ENCODE results near the gene EHF. TPM values are rescaled to one million over a fixed set of nuclear protein-coding genes. Genes with fewer than 3 reads are reported as not detected.

The EHF gene
- total and polyA plus RNA-seq, 2 of the 13 experiments (the other 11 are each of a cell fraction or from before 2014, with no cell fraction given), result 0.04 to 0.46 TPM

GRCh38 chr11:34654483-34655334 is 33.8 kb downstream of the EHF start (continued):
- TF ChIP-seq KIAA2018 (CRISPR knock-in tag; IDR thresholded peaks at IDR 0.05; ENCODE audit: borderline replicate concordance), result no peak
- TF ChIP-seq FOXJ3 (CRISPR knock-in tag; IDR thresholded peaks at IDR 0.05; ENCODE audit: borderline replicate concordance), result peak; percentile 92
- no peak for TF ChIP-seq ZNF883 (CRISPR knock-in tag; IDR thresholded peaks at IDR 0.05; ENCODE audit: not compliant biosample characterization)
- TF ChIP-seq ZNF776 (CRISPR knock-in tag; IDR thresholded peaks at IDR 0.05), result no peak
- no peak for TF ChIP-seq KDM5B (CRISPR knock-in tag; IDR thresholded peaks at IDR 0.05; ENCODE audit: borderline replicate concordance)
- no peak for TF ChIP-seq GLI4 (CRISPR knock-in tag; IDR thresholded peaks at IDR 0.05; ENCODE audit: borderline replicate concordance)
- TF ChIP-seq ONECUT2 (CRISPR knock-in tag; IDR thresholded peaks at IDR 0.05), result peak; percentile 22; the same call in 1 of the 2 replicates
- no peak for TF ChIP-seq ZNF501 (CRISPR knock-in tag; IDR thresholded peaks at IDR 0.05)
- no peak for TF ChIP-seq ZNF687 (CRISPR knock-in tag; IDR thresholded peaks at IDR 0.05)
- no peak for TF ChIP-seq ZNF460 (CRISPR knock-in tag; IDR thresholded peaks at IDR 0.05; ENCODE audit: borderline replicate concordance)
- peak; percentile 74 for TF ChIP-seq NR2F6 (IDR thresholded peaks at IDR 0.05)
- peak; percentile 94 for TF ChIP-seq NR2F6 (CRISPR knock-in tag; IDR thresholded peaks at IDR 0.05)
- peak; percentile 48; the same call in 1 of the 2 replicates for TF ChIP-seq ATF7-NPFF (CRISPR knock-in tag; IDR thresholded peaks at IDR 0.05; ENCODE audit: low read depth)
- no peak for TF ChIP-seq ZFP62 (CRISPR knock-in tag; IDR thresholded peaks at IDR 0.05)

Measured in HepG2 (cell line).